Common myeloid progenitor, CD34-positive (primary cell): ENCODE measurements around the gene AACS.
"Not testable (repeated sequence)": the region's sequence is repeated elsewhere in the genome, so short reads cannot be mapped to it uniquely, and the experiment has no call there.

Experiments used
- CTCF ChIA-PET: fragments of 350-600 bp; sonication (Branson Sonifier 250); formaldehyde crosslinking; loops from one replicate; lab custom pipeline; 2021; ENCODE audit warnings: antibody characterized with exemption; lab: Charles Lee
- POLR2A ChIA-PET: fragments of 350-600 bp; sonication (Branson Sonifier 250); formaldehyde crosslinking; loops from one replicate; lab custom pipeline; 2021; ENCODE audit warnings: antibody characterized with exemption; lab: Charles Lee
- DNase-seq, 3 donors: peaks; one replicate each; pipeline versions ENCODE4 v3.0.0 to v3.0.0-alpha.2; 2013
- H3K27ac ChIP-seq, 2 experiments: 1 replicate in 1 of 2; 2 replicates in 1 of 2; pipeline ENCODE4 v1.7.0; 2013; ENCODE audit warnings: inconsistent platforms in 2 of 2, low read length in 2 of 2, mild to moderate bottlenecking in 2 of 2, low read depth in 1 of 2, moderate library complexity in 1 of 2; ENCODE audit not compliant: severe bottlenecking in 2 of 2, insufficient read depth in 1 of 2, poor library complexity in 1 of 2
- H3K27me3 ChIP-seq, 5 experiments: replicated peaks in 2 of 5; 1 replicate in 3 of 5; 2 replicates in 2 of 5; pipeline versions ENCODE4 v1.6.1 to v1.7.0; 2013; ENCODE audit warnings: low read length in 4 of 5, mild to moderate bottlenecking in 2 of 5, moderate library complexity in 2 of 5, inconsistent platforms in 1 of 5; ENCODE audit not compliant: insufficient read depth in 5 of 5, control insufficient read depth in 4 of 5
- H3K36me3 ChIP-seq, 4 experiments: 1 replicate in 2 of 4; 2 replicates in 2 of 4; pipeline versions ENCODE4 v1.6.1 to v1.7.0; 2013; ENCODE audit warnings: low read length in 3 of 4, control low read depth in 1 of 4, mild to moderate bottlenecking in 1 of 4; ENCODE audit not compliant: control insufficient read depth in 4 of 4, insufficient read depth in 4 of 4
- H3K4me1 ChIP-seq, 4 experiments: 1 replicate in 3 of 4; 2 replicates in 1 of 4; pipeline versions ENCODE4 v1.6.1 to v1.7.1; 2013; ENCODE audit warnings: low read length in 3 of 4, mild to moderate bottlenecking in 3 of 4, control low read depth in 1 of 4, inconsistent platforms in 1 of 4, moderate library complexity in 1 of 4; ENCODE audit not compliant: control insufficient read depth in 4 of 4, insufficient read depth in 4 of 4; ENCODE audit errors: control extremely low read depth in 1 of 4
- H3K4me3 ChIP-seq, 7 experiments: 1 replicate in 4 of 7; 2 replicates in 3 of 7; pipeline versions ENCODE4 v1.5.1 to v1.7.0; 2013; ENCODE audit warnings: mild to moderate bottlenecking in 7 of 7, low read length in 6 of 7, moderate library complexity in 6 of 7, inconsistent platforms in 2 of 7, low read depth in 2 of 7, control low read depth in 1 of 7; ENCODE audit not compliant: insufficient read depth in 4 of 7, control insufficient read depth in 1 of 7; ENCODE audit errors: extremely low read depth in 1 of 7
- H3K9me3 ChIP-seq, 5 experiments: 1 replicate in 4 of 5; 2 replicates in 1 of 5; pipeline versions ENCODE4 v1.6.1 to v1.7.1; 2013; ENCODE audit warnings: low read length in 4 of 5, mild to moderate bottlenecking in 2 of 5, inconsistent platforms in 1 of 5, low read depth in 1 of 5, moderate library complexity in 1 of 5; ENCODE audit not compliant: control insufficient read depth in 4 of 5, insufficient read depth in 2 of 5; ENCODE audit errors: control extremely low read depth in 1 of 5
- WGBS: methylation state at CpG from one replicate; pipeline ENCODE4 v1.1.5; 2013; ENCODE audit not compliant: insufficient coverage; 5-methylcytosine and 5-hydroxymethylcytosine counted together

AACS gene

DNA sequence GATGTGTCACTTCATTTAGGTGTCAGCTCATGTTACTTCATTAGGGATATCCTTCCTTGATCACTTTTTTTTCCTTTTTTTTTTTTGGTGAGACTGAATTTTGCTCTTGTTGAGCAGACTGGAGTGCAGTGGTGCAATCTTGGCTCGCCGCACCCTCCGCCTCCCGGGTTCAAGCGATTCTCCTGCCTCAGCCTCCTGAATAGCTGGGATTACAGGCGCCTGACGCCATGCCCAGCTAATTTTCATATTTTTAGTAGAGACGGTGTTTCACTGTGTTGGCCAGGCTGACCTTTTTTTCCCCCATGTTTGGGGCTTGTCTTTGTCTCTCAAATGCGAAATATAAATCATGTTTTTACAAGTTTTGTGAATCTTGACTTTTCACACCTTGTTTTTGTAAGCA is 9.6 kb upstream of the AACS start:
- no peak for DNase-seq
- CTCF ChIA-PET = no interaction called here
- no peaks in the 10 kb centered on the region for H3K36me3 ChIP-seq
- POLR2A ChIA-PET = interaction anchor here (0.5 kb wide), 1 partner anchor 22 kb away, joined by 4 read pairs; no protein-coding TSS in a partner anchor
- no peak overlapping the region for H3K4me3 ChIP-seq
- WGBS = 94% methylated on average over 5 of the region's 9 CpGs
- H3K9me3 ChIP-seq = no peaks in the 10 kb centered on the region
- no peaks in the 10 kb centered on the region for H3K4me1 ChIP-seq
- no peak overlapping the region for H3K27ac ChIP-seq
- no peaks in the 10 kb centered on the region for H3K27me3 ChIP-seq

DNA sequence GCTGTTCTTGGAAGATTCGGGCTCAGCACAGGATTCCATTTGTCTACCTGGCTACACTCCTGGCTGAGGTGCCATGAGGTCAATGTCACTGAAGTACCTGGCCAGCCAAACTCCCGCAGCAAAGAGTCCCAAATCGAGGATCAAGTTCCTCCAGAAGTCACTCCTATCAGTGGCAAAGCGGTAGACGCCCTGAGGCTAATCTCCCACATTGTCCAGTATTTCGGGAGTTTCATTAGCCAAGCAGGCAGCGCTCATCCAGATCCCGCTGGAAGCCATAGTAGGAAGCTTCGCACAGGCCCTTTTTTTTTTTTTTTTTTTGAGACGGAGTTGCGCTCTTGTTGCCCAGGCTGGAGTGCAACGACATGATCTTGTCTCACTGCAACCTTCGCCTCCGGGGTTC is 8.9 kb upstream of the AACS start:
- POLR2A ChIA-PET = no interaction called here
- peaks cover 0 to 2% (median 0%) of the 10 kb centered on the region in 5 experiments for H3K9me3 ChIP-seq
- no peaks in the 10 kb centered on the region for H3K4me1 ChIP-seq
- no peak overlapping the region for H3K27ac ChIP-seq
- 94% methylated on average over 13 of the region's 14 CpGs for WGBS
- no peak for DNase-seq
- H3K4me3 ChIP-seq = no peak overlapping the region
- no peaks in the 10 kb centered on the region for H3K27me3 ChIP-seq
- CTCF ChIA-PET = no interaction called here
- H3K36me3 ChIP-seq = no peaks in the 10 kb centered on the region

DNA sequence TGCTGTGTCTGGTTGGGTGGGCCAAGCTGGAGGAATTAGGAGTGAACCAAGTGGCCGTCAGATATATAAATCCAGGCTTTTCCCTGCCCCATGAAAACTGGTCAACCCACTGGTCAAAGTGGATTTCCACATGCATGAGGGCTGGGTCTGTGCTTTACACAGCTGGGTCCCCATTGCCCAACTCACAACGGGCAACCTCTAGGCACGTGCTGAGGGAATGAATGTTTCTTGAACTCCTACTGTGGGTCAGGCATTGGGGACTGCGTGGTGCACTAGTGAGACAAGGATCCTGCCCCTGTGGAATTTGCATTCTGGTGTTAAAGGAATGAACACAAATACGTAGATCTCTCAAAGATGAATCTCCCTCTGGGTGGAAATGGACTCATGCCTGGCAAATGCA is 7.5 kb upstream of the AACS start:
- Histone ChIP-seq H3K27ac (no peak overlapping the region), H3K27me3 (no peaks in the 10 kb centered on the region), H3K4me1 (peaks cover 0 to 2% (median 0%) of the 10 kb centered on the region in 4 experiments), H3K4me3 (no peak overlapping the region), H3K36me3 (no peaks in the 10 kb centered on the region), H3K9me3 (peaks cover 0 to 2% (median 0%) of the 10 kb centered on the region in 5 experiments)
- DNase-seq = no peak
- ChIA-PET POLR2A (no interaction called here), CTCF (interaction anchor here (1.0 kb wide), 1 partner anchor 13 kb away, joined by 3 read pairs; no protein-coding TSS in a partner anchor)
- 94% methylated on average over 5 of the region's 5 CpGs for WGBS

DNA sequence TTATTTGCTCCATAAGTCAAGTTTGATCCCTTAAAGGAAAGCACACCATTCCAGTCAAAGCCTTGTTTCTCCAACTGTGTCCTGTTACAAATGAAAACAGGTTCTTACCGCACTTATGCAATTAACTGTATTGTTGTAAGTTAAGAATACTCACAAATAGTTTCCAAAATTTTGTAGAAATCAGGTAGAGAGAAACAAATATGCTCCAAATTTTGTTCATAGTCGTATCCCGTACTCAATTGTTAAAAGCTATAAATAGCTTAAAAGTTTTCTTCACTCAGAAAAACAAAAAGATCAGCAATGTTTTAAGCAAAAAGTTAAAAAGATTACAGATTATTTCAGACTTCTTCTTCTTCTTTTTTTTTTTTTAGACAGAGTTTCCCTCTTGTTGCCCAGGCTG is 4.0 kb upstream of the AACS start:
- CTCF ChIA-PET = no interaction called here

GRCh38 chr12:125063522-125063921 is 1.7 kb upstream of the AACS start:
- H3K9me3 ChIP-seq, CTCF ChIA-PET, H3K4me3 ChIP-seq, DNase-seq, H3K36me3 ChIP-seq, H3K27ac ChIP-seq, H3K27me3 ChIP-seq, POLR2A ChIA-PET: not testable (repeated sequence)
- WGBS = 88% methylated on average over 3 of the region's 4 CpGs
- peaks cover 3 to 26% (median 22%) of the 10 kb centered on the region in 4 experiments for H3K4me1 ChIP-seq

More for the DNA sequence above, 4.0 kb upstream of the AACS start:
- Histone ChIP-seq H3K27ac (no peak overlapping the region), H3K4me1 (peaks cover 3 to 15% (median 12%) of the 10 kb centered on the region in 4 experiments), H3K4me3 (no peak overlapping the region), H3K27me3 (peaks cover 0 to 5% (median 0%) of the 10 kb centered on the region in 5 experiments), H3K36me3 (no peaks in the 10 kb centered on the region), H3K9me3 (peaks cover 0 to 2% (median 0%) of the 10 kb centered on the region in 5 experiments)
- WGBS = no CpG with 5 or more reads among the region's 3 CpGs
- POLR2A ChIA-PET = no interaction called here
- DNase-seq = no peak

DNA sequence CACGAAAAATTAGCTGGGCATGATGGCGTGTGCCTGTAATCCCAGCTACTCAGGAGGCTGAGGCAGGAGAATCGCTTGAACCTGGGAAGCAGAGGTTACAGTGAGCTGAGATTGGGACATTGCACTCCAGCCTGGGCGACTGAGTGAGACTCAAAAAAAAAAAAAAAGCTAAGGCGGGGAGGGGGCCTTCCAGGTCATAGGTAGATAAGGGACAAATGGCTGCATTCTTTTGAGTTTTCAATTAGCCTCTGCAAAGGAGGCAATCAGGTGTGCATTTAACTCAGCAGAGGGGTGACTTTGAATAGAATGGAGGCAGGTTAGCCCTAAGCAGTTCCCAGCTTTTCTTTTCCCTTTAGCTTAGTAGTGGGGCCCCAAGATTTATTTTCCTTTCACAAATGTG is 743 bp upstream of the AACS start:
- Histone ChIP-seq H3K4me3 (peak overlapping the region in 5 of 7 experiments; percentile 76 to 90 (median 82)), H3K27me3 (peaks cover 0 to 5% (median 0%) of the 10 kb centered on the region in 5 experiments), H3K9me3 (peaks cover 0 to 2% (median 0%) of the 10 kb centered on the region in 5 experiments), H3K4me1 (peaks cover 3 to 26% (median 22%) of the 10 kb centered on the region in 4 experiments), H3K27ac (no peak overlapping the region), H3K36me3 (peaks cover 0 to 8% (median 2%) of the 10 kb centered on the region in 4 experiments)
- POLR2A ChIA-PET = no interaction called here
- WGBS = 68% methylated on average over 4 of the region's 5 CpGs
- CTCF ChIA-PET = interaction anchor here (0.8 kb wide), 2 partner anchors 14 to 32 kb away, joined by 3 read pairs; no protein-coding TSS in a partner anchor
- no peak for DNase-seq

- WGBS = 37% methylated on average over 9 of the region's 18 CpGs
- peaks cover 0 to under 1% (median 0%) of the 10 kb centered on the region in 5 experiments for H3K9me3 ChIP-seq
- peaks cover 3 to 26% (median 22%) of the 10 kb centered on the region in 4 experiments for H3K4me1 ChIP-seq
- peak overlapping the region in 1 of 2 experiments; percentile 54 for H3K27ac ChIP-seq
- H3K27me3 ChIP-seq = peaks cover 0 to 5% (median 0%) of the 10 kb centered on the region in 5 experiments
- peak overlapping the region; percentile 64 to 93 (median 82) for H3K4me3 ChIP-seq
- POLR2A ChIA-PET = no interaction called here
- no peak for DNase-seq
- CTCF ChIA-PET = no interaction called here
- H3K36me3 ChIP-seq = peaks cover 1 to 19% (median 3%) of the 10 kb centered on the region in 4 experiments
Measured at GRCh38 chr12:125065919-125066570, 810 bp downstream of the AACS start.
